SK-N-SH (cell line): ENCODE results near the gene NR5A1. TPM values are rescaled to one million over a fixed set of nuclear protein-coding genes. Genes with fewer than 3 reads are reported as not detected.

Experiments used
- CTCF ChIA-PET: fragments of 300-600, 350-600 bp; formaldehyde crosslinking; extraction: SDS; loops from one replicate; lab custom pipeline; 2021; lab: Yijun Ruan, JAX
- POLR2A ChIA-PET: fragments of 350-600 bp; sonication (Branson Sonifier 250); formaldehyde crosslinking; extraction: SDS; loops from one replicate; lab custom pipeline; 2020; ENCODE audit warnings: antibody characterized with exemption, inconsistent platforms; lab: Yijun Ruan, JAX
- DNase-seq: peaks from one replicate; pipeline ENCODE4 v3.0.0; 2012
- H2AFZ ChIP-seq: fragments of 200-600 bp; sonication (generic); 2 replicates; pipeline ENCODE4 v1.8.1; 2016; ENCODE audit warnings: antibody characterized with exemption, mild to moderate bottlenecking, low read depth
- H3F3A ChIP-seq: fragments of 200-600 bp; sonication (generic); replicated peaks from 2 replicates; pipeline ENCODE3; 2016; ENCODE audit warnings: antibody characterized with exemption, mild to moderate bottlenecking; ENCODE audit not compliant: insufficient read depth
- H3K27ac ChIP-seq, 2 experiments: fragments of 200-500 bp in 1 of 2; fragments of 200-600 bp in 1 of 2; sonication (Bioruptor generic) in 1 of 2; sonication (generic), shearing (Covaris generic) in 1 of 2; 2 replicates each; pipeline versions ENCODE4 v1.5.1 to v1.6.1; 2014 to 2016; ENCODE audit warnings: low read depth in 2 of 2, inconsistent platforms in 1 of 2, low read length in 1 of 2, mild to moderate bottlenecking in 1 of 2, mixed read lengths in 1 of 2
- H3K27me3 ChIP-seq: fragments of 200-600 bp; sonication (generic), shearing (Covaris generic); 2 replicates; pipeline ENCODE4 v1.6.1; 2016; ENCODE audit warnings: mixed run types; ENCODE audit not compliant: insufficient read depth
- H3K36me3 ChIP-seq, 2 experiments: fragments of 200-500 bp in 1 of 2; fragments of 200-600 bp in 1 of 2; sonication (Bioruptor generic) in 1 of 2; sonication (generic) in 1 of 2; replicated peaks in 1 of 2; 2 replicates each; pipeline versions ENCODE3 to v1.5.1; 2014 to 2016; ENCODE audit warnings: low read length in 1 of 2, mild to moderate bottlenecking in 1 of 2; ENCODE audit not compliant: insufficient read depth in 2 of 2, control insufficient read depth in 1 of 2
- H3K4me1 ChIP-seq, 2 experiments: fragments of 200-500 bp in 1 of 2; fragments of 200-600 bp in 1 of 2; sonication (Bioruptor generic) in 1 of 2; sonication (generic), shearing (Covaris generic) in 1 of 2; 2 replicates each; pipeline versions ENCODE4 v1.5.1 to v1.6.1; 2014 to 2016; ENCODE audit warnings: low read depth in 1 of 2, low read length in 1 of 2, mixed run types in 1 of 2; ENCODE audit not compliant: insufficient read depth in 2 of 2, control insufficient read depth in 1 of 2
- H3K4me2 ChIP-seq: fragments of 200-600 bp; sonication (generic), shearing (Covaris generic); 2 replicates; pipeline ENCODE4 v1.6.1; 2017; ENCODE audit warnings: mixed run types
- H3K4me3 ChIP-seq, 2 experiments: fragments of 200-500 bp in 1 of 2; fragments of 200-600 bp in 1 of 2; sonication (Bioruptor generic) in 1 of 2; sonication (generic), shearing (Covaris generic) in 1 of 2; 2 replicates each; pipeline versions ENCODE4 v1.5.1 to v1.8.1; 2014 to 2016; ENCODE audit warnings: low read depth in 2 of 2, inconsistent platforms in 1 of 2, low read length in 1 of 2, mild to moderate bottlenecking in 1 of 2, mixed read lengths in 1 of 2, moderate library complexity in 1 of 2
- H3K79me2 ChIP-seq: fragments of 200-600 bp; sonication (generic); 2 replicates; pipeline ENCODE4 v1.8.1; 2017; ENCODE audit warnings: mild to moderate bottlenecking; ENCODE audit not compliant: insufficient read depth
- H3K9ac ChIP-seq: fragments of 200-600 bp; sonication (generic); 2 replicates; pipeline ENCODE4 v1.6.1; 2017; ENCODE audit warnings: mixed run types
- H3K9me2 ChIP-seq: fragments of 200-600 bp; sonication (generic); 2 replicates; pipeline ENCODE4 v1.6.1; 2017; ENCODE audit warnings: mixed run types
- H3K9me3 ChIP-seq: fragments of 200-600 bp; sonication (generic); 2 replicates; pipeline ENCODE4 v1.6.1; 2017; ENCODE audit warnings: mixed run types, mild to moderate bottlenecking, moderate library complexity
- H4K20me1 ChIP-seq: fragments of 200-600 bp; sonication (generic); 2 replicates; pipeline ENCODE4 v1.6.1; 2017; ENCODE audit warnings: mild to moderate bottlenecking, mixed run types; ENCODE audit not compliant: insufficient read depth
- CTCF ChIP-seq: fragments of 200-600 bp; sonication (generic); IDR thresholded peaks from 2 replicates; pipeline ENCODE4 v1.6.1; 2017; ENCODE audit warnings: antibody characterized with exemption, mild to moderate bottlenecking, moderate library complexity
- EP300 ChIP-seq, 2 experiments: IDR thresholded peaks; 2 replicates each; pipeline versions ENCODE4 v1.4.0 to v1.6.1; 2012; ENCODE audit warnings: borderline replicate concordance in 1 of 2, low read depth in 1 of 2, low read length in 1 of 2
- FOSL2 ChIP-seq: IDR thresholded peaks from 2 replicates; pipeline ENCODE4 v1.4.0; 2012; ENCODE audit warnings: low read depth, mild to moderate bottlenecking, moderate library complexity, borderline replicate concordance
- GABPA ChIP-seq: IDR thresholded peaks from 2 replicates; pipeline ENCODE4 v1.4.0; 2012; ENCODE audit warnings: low read depth, mild to moderate bottlenecking
- JUND ChIP-seq: IDR thresholded peaks from 2 replicates; pipeline ENCODE4 v1.4.0; 2012
- MAX ChIP-seq: IDR thresholded peaks from 2 replicates; pipeline ENCODE4 v1.4.0; 2012; ENCODE audit warnings: low read depth
- MXI1 ChIP-seq: IDR thresholded peaks from 2 replicates; pipeline ENCODE4 v1.6.1; 2012; ENCODE audit warnings: mild to moderate bottlenecking, low read depth, low read length, improper control_type of control experiment
- PBX3 ChIP-seq: IDR thresholded peaks from 2 replicates; pipeline ENCODE4; 2012
- RAD21 ChIP-seq: IDR thresholded peaks from 2 replicates; pipeline ENCODE4 v1.6.1; 2012; ENCODE audit warnings: mild to moderate bottlenecking, low read length
- RFX5 ChIP-seq: IDR thresholded peaks from 2 replicates; pipeline ENCODE4 v1.6.1; 2012; ENCODE audit warnings: mild to moderate bottlenecking, improper control_type of control experiment, low read length
- SMC3 ChIP-seq: IDR thresholded peaks from 2 replicates; pipeline ENCODE4 v1.6.1; 2012; ENCODE audit warnings: low read depth, low read length, improper control_type of control experiment
- TCF12 ChIP-seq: IDR thresholded peaks from 2 replicates; pipeline ENCODE4 v1.4.0; 2012
- TEAD4 ChIP-seq: IDR thresholded peaks from 2 replicates; pipeline ENCODE4 v1.4.0; 2012; ENCODE audit warnings: mild to moderate bottlenecking, borderline replicate concordance; ENCODE audit not compliant: insufficient read depth
- USF2 ChIP-seq: fragments of 150-350 bp; IDR thresholded peaks from 2 replicates; pipeline ENCODE4 v1.6.1; 2017; ENCODE audit warnings: antibody characterized with exemption, low read length, low read depth, borderline replicate concordance
- WGBS: methylation state at CpG from one replicate; pipeline ENCODE4 v1.1.6; 2017; ENCODE audit warnings: low lambda C conversion rate; 5-methylcytosine and 5-hydroxymethylcytosine counted together
- polyA plus RNA-seq, 3 experiments: library from polyadenylated mRNA; depleted of rRNA; stranded (reverse); fragments of >200 nt; gene quantifications; 2 replicates each; pipeline ENCODE4 v1.2.3, GENCODE V29; 2012

NR5A1 gene
- polyA plus RNA-seq, 1 of the 3 experiments (the other 2 are of a cell fraction), result not detected

- POLR2A ChIA-PET, result no interaction called here
- peak overlapping the region; percentile 5; the same call in 1 of the 2 replicates for H3K4me2 ChIP-seq
Measured at GRCh38 chr9:124551472-124552272, 44.5 kb upstream of the NR5A1 start.

More at GRCh38 chr9:124551472-124552272, 44.5 kb upstream of the NR5A1 start:
- Histone ChIP-seq H3K9me2 (no peaks in the 10 kb centered on the region), H3F3A (no peaks in the 10 kb centered on the region), H3K27ac (peak overlapping the region in 1 of 2 experiments; percentile 33; a peak in 2 of 4 replicates), H2AFZ (no peak overlapping the region), H3K9me3 (no peaks in the 10 kb centered on the region), H3K4me3 (peak overlapping the region in 1 of 2 experiments; percentile 13; a peak in 1 of 4 replicates), H3K9ac (no peak overlapping the region), H3K27me3 (no peaks in the 10 kb centered on the region), H3K36me3 (no peaks in the 10 kb centered on the region), H4K20me1 (no peaks in the 10 kb centered on the region), H3K79me2 (no peaks in the 10 kb centered on the region), H3K4me1 (peaks cover 3 to 5% of the 10 kb centered on the region in 2 experiments; a peak in 2 of 4 replicates)
- peak; percentile 66 for DNase-seq
- CTCF ChIA-PET, result interaction anchor here (0.6 to 5.2 kb wide), 62 partner anchors 8 to 302 kb away, joined by 3 to 58 read pairs (median 4); partner anchors contain the start of genes NR6A1 and WDR38
- 9% methylated on average over 4 of the region's 4 CpGs for WGBS
- no peak for TF ChIP-seq RFX5
- no peak; the same call in 1 of the 2 replicates for TF ChIP-seq MXI1
- TF ChIP-seq MAX, result no peak
- peak; percentile 49; the same call in 1 of the 2 replicates for TF ChIP-seq FOSL2
- TF ChIP-seq TEAD4, result no peak
- TF ChIP-seq CTCF, result peak; percentile 88
- TF ChIP-seq USF2, result no peak
- TF ChIP-seq RAD21, result peak; percentile 87
- TF ChIP-seq SMC3, result peak; percentile 87
- TF ChIP-seq JUND, result no peak; the same call in 1 of the 2 replicates
- no peak for TF ChIP-seq PBX3
- no peak for TF ChIP-seq GABPA
- no peak for TF ChIP-seq EP300 (IDR thresholded peaks at IDR 0.05; ENCODE audit: borderline replicate concordance in 1 of 2, low read depth in 1 of 2, low read length in 1 of 2)
- peak; percentile 46 for TF ChIP-seq TCF12
